ENCODE data around the gene GPR35.

GPR35 gene

DNA sequence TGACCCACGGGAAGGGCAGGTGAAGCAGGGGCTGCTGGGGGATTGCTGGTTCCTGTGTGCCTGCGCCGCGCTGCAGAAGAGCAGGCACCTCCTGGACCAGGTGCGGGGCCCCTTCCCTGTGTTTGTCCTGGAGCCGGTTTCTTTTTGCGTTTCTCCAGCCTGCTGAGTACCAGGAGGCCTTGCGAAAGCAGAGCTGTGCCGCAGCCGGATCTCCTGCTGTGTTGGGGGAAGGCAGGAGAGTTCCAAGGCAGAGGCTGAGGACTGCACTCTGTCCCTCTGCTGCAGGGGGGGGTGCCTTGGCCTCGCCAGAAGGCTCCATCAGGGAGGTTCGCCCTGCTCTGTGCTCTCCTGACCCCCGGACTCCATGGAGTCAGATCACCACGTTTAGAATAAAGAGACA lies 35.9 kb upstream of the GPR35 start:
- DNase-seq (ENCODE audit: low read depth in 1 of 2, low spot score in 1 of 2) = no peak
- TF ChIP-seq POLR2AphosphoS5 (IDR thresholded peaks at IDR 0.05; ENCODE audit: low read depth) (no peak), GABPA (IDR thresholded peaks at IDR 0.05; ENCODE audit: low read depth) (no peak), CTCF (IDR thresholded peaks at IDR 0.05; ENCODE audit: insufficient read depth, low read length) (no peak), SPI1 (IDR thresholded peaks at IDR 0.05; ENCODE audit: borderline replicate concordance, low read depth) (no peak)
- TF ChIP-seq, protein P1, sequence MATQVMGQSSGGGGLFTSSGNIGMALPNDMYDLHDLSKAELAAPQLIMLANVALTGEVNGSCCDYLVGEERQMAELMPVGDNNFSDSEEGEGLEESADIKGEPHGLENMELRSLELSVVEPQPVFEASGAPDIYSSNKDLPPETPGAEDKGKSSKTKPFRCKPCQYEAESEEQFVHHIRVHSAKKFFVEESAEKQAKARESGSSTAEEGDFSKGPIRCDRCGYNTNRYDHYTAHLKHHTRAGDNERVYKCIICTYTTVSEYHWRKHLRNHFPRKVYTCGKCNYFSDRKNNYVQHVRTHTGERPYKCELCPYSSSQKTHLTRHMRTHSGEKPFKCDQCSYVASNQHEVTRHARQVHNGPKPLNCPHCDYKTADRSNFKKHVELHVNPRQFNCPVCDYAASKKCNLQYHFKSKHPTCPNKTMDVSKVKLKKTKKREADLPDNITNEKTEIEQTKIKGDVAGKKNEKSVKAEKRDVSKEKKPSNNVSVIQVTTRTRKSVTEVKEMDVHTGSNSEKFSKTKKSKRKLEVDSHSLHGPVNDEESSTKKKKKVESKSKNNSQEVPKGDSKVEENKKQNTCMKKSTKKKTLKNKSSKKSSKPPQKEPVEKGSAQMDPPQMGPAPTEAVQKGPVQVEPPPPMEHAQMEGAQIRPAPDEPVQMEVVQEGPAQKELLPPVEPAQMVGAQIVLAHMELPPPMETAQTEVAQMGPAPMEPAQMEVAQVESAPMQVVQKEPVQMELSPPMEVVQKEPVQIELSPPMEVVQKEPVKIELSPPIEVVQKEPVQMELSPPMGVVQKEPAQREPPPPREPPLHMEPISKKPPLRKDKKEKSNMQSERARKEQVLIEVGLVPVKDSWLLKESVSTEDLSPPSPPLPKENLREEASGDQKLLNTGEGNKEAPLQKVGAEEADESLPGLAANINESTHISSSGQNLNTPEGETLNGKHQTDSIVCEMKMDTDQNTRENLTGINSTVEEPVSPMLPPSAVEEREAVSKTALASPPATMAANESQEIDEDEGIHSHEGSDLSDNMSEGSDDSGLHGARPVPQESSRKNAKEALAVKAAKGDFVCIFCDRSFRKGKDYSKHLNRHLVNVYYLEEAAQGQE (IDR thresholded peaks at IDR 0.05; ENCODE audit: insufficient replicate concordance, low read depth) = no peak
- H3K4me3 ChIP-seq (replicated peaks; ENCODE audit: insufficient read depth, low read length) = no peak overlapping the region
- H3K27ac ChIP-seq (replicated peaks) = no peak overlapping the region
- no peaks in the 10 kb centered on the region for H3K27me3 ChIP-seq (ENCODE audit: insufficient read depth, poor library complexity, severe bottlenecking)

DNA sequence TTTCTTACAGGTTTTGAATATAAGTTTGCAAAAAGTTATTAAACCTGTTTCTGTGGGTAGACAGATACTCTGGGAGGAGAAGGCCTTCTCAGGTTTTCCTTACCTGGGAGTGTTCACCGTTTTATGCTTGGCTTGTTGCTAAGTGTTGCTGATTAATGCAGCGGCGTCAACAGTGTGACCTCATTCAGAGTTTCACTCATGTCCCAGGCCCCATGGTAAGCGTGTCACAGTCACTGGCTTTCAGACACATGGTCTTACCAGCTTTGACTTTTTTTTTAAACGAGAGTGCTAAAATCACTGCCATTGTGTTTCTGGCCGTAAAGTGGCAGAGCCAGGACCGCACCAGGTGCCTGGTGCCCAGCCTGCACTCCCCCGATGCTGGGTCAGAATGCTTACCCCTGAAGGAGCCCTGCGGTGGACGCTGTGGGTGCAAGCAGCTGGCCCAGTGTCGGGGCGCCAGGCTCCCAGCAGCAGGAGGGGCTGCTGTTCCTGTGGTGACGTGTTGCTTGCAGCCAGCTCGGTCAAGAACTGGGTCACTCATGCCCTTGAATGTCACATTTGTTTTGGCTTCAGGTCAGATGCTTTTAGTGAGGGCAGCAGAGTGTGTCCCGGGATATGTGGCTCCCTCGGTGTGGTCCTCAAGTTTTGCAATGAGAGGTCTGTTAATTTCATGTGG lies 35.3 kb upstream of the GPR35 start:
- Histone ChIP-seq H3K27me3 (ENCODE audit: insufficient read depth, poor library complexity, severe bottlenecking) (no peaks in the 10 kb centered on the region), H3K27ac (replicated peaks) (no peak overlapping the region), H3K4me3 (replicated peaks; ENCODE audit: insufficient read depth, low read length) (no peak overlapping the region)
- TF ChIP-seq SPI1 (IDR thresholded peaks at IDR 0.05; ENCODE audit: borderline replicate concordance, low read depth) = no peak
- no peak for TF ChIP-seq CTCF (IDR thresholded peaks at IDR 0.05; ENCODE audit: insufficient read depth, low read length)
- no peak for TF ChIP-seq POLR2AphosphoS5 (IDR thresholded peaks at IDR 0.05; ENCODE audit: low read depth)
- no peak for TF ChIP-seq GABPA (IDR thresholded peaks at IDR 0.05; ENCODE audit: low read depth)
- TF ChIP-seq, protein P1 (IDR thresholded peaks at IDR 0.05; ENCODE audit: insufficient replicate concordance, low read depth) = no peak
- no peak for DNase-seq (ENCODE audit: low read depth in 1 of 2, low spot score in 1 of 2)

- TF ChIP-seq, protein P1 (IDR thresholded peaks at IDR 0.05; ENCODE audit: insufficient replicate concordance, low read depth) = no peak
- TF ChIP-seq POLR2AphosphoS5 (IDR thresholded peaks at IDR 0.05; ENCODE audit: low read depth) (no peak), GABPA (IDR thresholded peaks at IDR 0.05; ENCODE audit: low read depth) (no peak), CTCF (IDR thresholded peaks at IDR 0.05; ENCODE audit: insufficient read depth, low read length) (no peak), SPI1 (IDR thresholded peaks at IDR 0.05; ENCODE audit: borderline replicate concordance, low read depth) (no peak)
- no peak overlapping the region for H3K27ac ChIP-seq (replicated peaks)
- H3K27me3 ChIP-seq (ENCODE audit: insufficient read depth, poor library complexity, severe bottlenecking) = no peaks in the 10 kb centered on the region
- DNase-seq (ENCODE audit: low read depth in 1 of 2, low spot score in 1 of 2) = no peak
- no peak overlapping the region for H3K4me3 ChIP-seq (replicated peaks; ENCODE audit: insufficient read depth, low read length)
These were observed 34.6 kb upstream of the GPR35 start for GRCh38 chr2:240590681-240591111.

Measured in HL-60 (cell line).